ENCODE data around the gene NXF1.

NXF1 gene

DNA sequence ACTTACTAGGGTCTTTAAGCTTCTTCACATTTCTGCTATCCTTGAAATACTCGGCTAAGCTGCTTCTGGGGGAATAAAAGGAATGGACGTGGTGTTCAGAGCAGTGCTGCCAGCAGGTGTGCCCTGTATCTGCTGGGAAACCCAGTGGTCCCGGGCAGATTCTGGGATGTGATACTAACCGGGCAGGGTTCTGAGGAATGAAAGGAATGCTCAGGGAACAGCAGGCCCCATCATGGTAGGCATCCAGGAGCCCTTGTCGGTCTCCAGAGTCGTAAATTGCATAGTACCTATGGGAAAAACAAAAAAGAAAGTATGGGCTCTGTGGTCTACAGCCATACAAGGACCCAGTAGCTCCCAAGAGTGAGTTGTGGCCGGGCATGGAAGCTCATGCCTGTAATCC, 9.0 kb downstream of the NXF1 start:
- Histone ChIP-seq H3K27ac (ENCODE audit: extremely low read depth, low read depth, low read length) (no peak overlapping the region), H3K4me1 (ENCODE audit: control insufficient read depth, insufficient read depth, low read length) (no peaks in the 10 kb centered on the region), H3K9me3 (ENCODE audit: control insufficient read depth, insufficient read depth, low read depth, low read length) (no peaks in the 10 kb centered on the region), H3K4me3 (ENCODE audit: low read depth, low read length) (no peak overlapping the region), H3K36me3 (ENCODE audit: control insufficient read depth in 2 of 2, insufficient read depth in 1 of 2, low read length in 2 of 2) (peaks cover 22 to 87% of the 10 kb centered on the region in 2 experiments; a peak in 2 of 3 replicates)
- POLR2A ChIA-PET: interaction anchor here (0.6 to 2.9 kb wide), 7 partner anchors 9 to 877 kb away, joined by 3 to 11 read pairs (median 5); partner anchors contain the start of genes STX5, TAF6L and TMEM179B
- CTCF ChIA-PET: interaction anchor here (2.3 kb wide), 1 partner anchor 10 kb away, joined by 10 read pairs; no protein-coding TSS in a partner anchor
- TF ChIP-seq SP3 (tag by site-specific recombination; IDR thresholded peaks at IDR 0.05) (no peak), KLF8 (tag by site-specific recombination; IDR thresholded peaks at IDR 0.05) (no peak), ZNF184 (tag by site-specific recombination; IDR thresholded peaks at IDR 0.05) (no peak), ZNF677 (tag by site-specific recombination; IDR thresholded peaks at IDR 0.05) (no peak), ZNF223 (tag by site-specific recombination; IDR thresholded peaks at IDR 0.05) (no peak), ZNF311 (tag by site-specific recombination; IDR thresholded peaks at IDR 0.05; ENCODE audit: borderline replicate concordance) (no peak), ZNF558 (tag by site-specific recombination; IDR thresholded peaks at IDR 0.05) (no peak), OSR2 (tag by site-specific recombination; IDR thresholded peaks at IDR 0.05) (no peak), ZNF174 (tag by site-specific recombination; IDR thresholded peaks at IDR 0.05) (no peak), ZNF544 (tag by site-specific recombination; IDR thresholded peaks at IDR 0.05) (no peak), SCRT1 (tag by site-specific recombination; IDR thresholded peaks at IDR 0.05; ENCODE audit: borderline replicate concordance) (no peak), ZNF610 (tag by site-specific recombination; IDR thresholded peaks at IDR 0.05; ENCODE audit: borderline replicate concordance) (no peak), ZNF585B (tag by site-specific recombination; IDR thresholded peaks at IDR 0.05) (no peak)
- TF ChIP-seq, protein P1, sequence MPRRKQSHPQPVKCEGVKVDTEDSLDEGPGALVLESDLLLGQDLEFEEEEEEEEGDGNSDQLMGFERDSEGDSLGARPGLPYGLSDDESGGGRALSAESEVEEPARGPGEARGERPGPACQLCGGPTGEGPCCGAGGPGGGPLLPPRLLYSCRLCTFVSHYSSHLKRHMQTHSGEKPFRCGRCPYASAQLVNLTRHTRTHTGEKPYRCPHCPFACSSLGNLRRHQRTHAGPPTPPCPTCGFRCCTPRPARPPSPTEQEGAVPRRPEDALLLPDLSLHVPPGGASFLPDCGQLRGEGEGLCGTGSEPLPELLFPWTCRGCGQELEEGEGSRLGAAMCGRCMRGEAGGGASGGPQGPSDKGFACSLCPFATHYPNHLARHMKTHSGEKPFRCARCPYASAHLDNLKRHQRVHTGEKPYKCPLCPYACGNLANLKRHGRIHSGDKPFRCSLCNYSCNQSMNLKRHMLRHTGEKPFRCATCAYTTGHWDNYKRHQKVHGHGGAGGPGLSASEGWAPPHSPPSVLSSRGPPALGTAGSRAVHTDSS (tag by site-specific recombination; IDR thresholded peaks at IDR 0.05): no peak
- TF ChIP-seq, protein P2, sequence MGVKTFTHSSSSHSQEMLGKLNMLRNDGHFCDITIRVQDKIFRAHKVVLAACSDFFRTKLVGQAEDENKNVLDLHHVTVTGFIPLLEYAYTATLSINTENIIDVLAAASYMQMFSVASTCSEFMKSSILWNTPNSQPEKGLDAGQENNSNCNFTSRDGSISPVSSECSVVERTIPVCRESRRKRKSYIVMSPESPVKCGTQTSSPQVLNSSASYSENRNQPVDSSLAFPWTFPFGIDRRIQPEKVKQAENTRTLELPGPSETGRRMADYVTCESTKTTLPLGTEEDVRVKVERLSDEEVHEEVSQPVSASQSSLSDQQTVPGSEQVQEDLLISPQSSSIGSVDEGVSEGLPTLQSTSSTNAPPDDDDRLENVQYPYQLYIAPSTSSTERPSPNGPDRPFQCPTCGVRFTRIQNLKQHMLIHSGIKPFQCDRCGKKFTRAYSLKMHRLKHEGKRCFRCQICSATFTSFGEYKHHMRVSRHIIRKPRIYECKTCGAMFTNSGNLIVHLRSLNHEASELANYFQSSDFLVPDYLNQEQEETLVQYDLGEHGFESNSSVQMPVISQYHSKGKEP (tag by site-specific recombination; IDR thresholded peaks at IDR 0.05): no peak

DNA sequence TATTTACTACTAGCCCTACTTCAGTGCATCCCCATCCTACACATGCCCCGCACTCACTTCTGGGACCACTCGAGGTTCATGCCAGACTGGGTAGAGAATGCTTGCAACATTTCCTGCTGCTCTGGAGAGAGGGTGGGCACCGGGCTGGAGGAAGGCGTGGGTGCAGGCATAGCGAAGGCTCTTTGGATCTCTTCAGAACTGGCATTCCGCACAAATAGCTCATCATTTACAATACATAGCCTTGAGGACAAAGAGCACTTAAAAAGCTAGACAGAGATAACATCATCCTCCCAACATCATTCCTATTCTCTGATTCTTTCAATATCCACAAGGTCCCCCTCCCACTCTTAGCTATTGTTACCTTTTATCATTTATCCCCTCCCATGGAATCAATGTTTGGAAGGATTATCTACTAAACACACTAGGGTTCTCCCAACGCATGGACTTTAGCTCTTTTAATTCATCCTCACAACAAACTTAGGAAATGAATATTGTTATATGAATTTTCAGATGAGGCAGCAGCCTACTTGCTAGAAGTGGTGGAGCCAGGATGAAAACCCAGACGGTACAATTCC, 11.0 kb downstream of the NXF1 start:
- POLR2A ChIA-PET: interaction anchor here (0.8 to 2.3 kb wide), 5 partner anchors 37 to 67 kb away, joined by 3 to 16 read pairs (median 4); partner anchors contain the start of genes STX5 and ZBTB3
- Histone ChIP-seq H3K4me1 (ENCODE audit: control insufficient read depth, insufficient read depth, low read length) (no peaks in the 10 kb centered on the region), H3K27ac (ENCODE audit: extremely low read depth, low read depth, low read length) (no peak overlapping the region), H3K4me3 (ENCODE audit: low read depth, low read length) (no peak overlapping the region), H3K36me3 (ENCODE audit: control insufficient read depth in 2 of 2, insufficient read depth in 1 of 2, low read length in 2 of 2) (peaks cover 19 to 84% of the 10 kb centered on the region in 2 experiments; a peak in 2 of 3 replicates), H3K9me3 (ENCODE audit: control insufficient read depth, insufficient read depth, low read depth, low read length) (no peaks in the 10 kb centered on the region)
- CTCF ChIA-PET: interaction anchor here (0.8 to 2.3 kb wide), 4 partner anchors 8 to 113 kb away, joined by 3 to 10 read pairs (median 3); no protein-coding TSS in a partner anchor
- TF ChIP-seq GLIS2 (tag by site-specific recombination; IDR thresholded peaks at IDR 0.05) (no peak), ZXDB (tag by site-specific recombination; IDR thresholded peaks at IDR 0.05) (no peak), ELK4 (IDR thresholded peaks at IDR 0.05; ENCODE audit: borderline replicate concordance, low read depth, low read length) (no peak), ZNF175 (tag by site-specific recombination; IDR thresholded peaks at IDR 0.05) (no peak), ZNF112 (tag by site-specific recombination; IDR thresholded peaks at IDR 0.05) (no peak), KLF16 (tag by site-specific recombination; IDR thresholded peaks at IDR 0.05) (no peak), WT1 (tag by site-specific recombination; IDR thresholded peaks at IDR 0.05) (no peak)

Data from HEK293 (cell line).